Activated CD8-positive, alpha-beta T cell treated with anti-CD3 and anti-CD28 coated beads, Interleukin-2, amount 10 ng/mL, durations not matched to agents 7 days and 5 days (primary cell): ENCODE measurements around the gene GDPGP1. TPM values are rescaled to one million over a fixed set of nuclear protein-coding genes. Genes with fewer than 3 reads are reported as not detected.
"Not testable (repeated sequence)": the region's sequence is repeated elsewhere in the genome, so short reads cannot be mapped to it uniquely, and the experiment has no call there.

Experiments
- ATAC-seq: fragments of 150-1000 bp; cut with Tn5 transposase; one replicate; pipeline ENCODE4 v1.10.0; 2021; ENCODE audit warnings: moderate library complexity
- CTCF ChIA-PET: fragments of 350-600 bp; sonication (Branson Sonifier 250); formaldehyde crosslinking; loops from one replicate; lab custom pipeline; 2021; ENCODE audit warnings: antibody characterized with exemption; lab: Charles Lee
- POLR2A ChIA-PET: fragments of 350-600 bp; sonication (Branson Sonifier 250); formaldehyde crosslinking; loops from one replicate; lab custom pipeline; 2021; ENCODE audit warnings: antibody characterized with exemption; lab: Charles Lee
- DNase-seq: peaks from one replicate; pipeline ENCODE4 v3.0.0-alpha.2; 2020
- H3K27ac Mint-ChIP-seq: one replicate; pipeline ENCODE4 v1.8.0; 2021; ENCODE audit warnings: mild to moderate bottlenecking, mixed read lengths
- H3K27me3 Mint-ChIP-seq: one replicate; pipeline ENCODE4 v1.8.0; 2021; ENCODE audit warnings: low read depth, mixed read lengths
- H3K36me3 Mint-ChIP-seq: one replicate; pipeline ENCODE4 v1.8.0; 2021; ENCODE audit warnings: low read depth, mixed read lengths
- H3K4me1 Mint-ChIP-seq: one replicate; pipeline ENCODE4 v1.8.0; 2021; ENCODE audit warnings: low read depth, mixed read lengths
- H3K4me3 Mint-ChIP-seq: one replicate; pipeline ENCODE4 v1.8.0; 2021; ENCODE audit warnings: mild to moderate bottlenecking, mixed read lengths
- H3K9me3 Mint-ChIP-seq: one replicate; pipeline ENCODE4 v1.8.0; 2022; ENCODE audit warnings: mixed read lengths; ENCODE audit not compliant: insufficient read depth
- total RNA-seq, 2 experiments: library from RNA; stranded (reverse); gene quantifications; one replicate each; pipeline ENCODE4 v1.2.3, GENCODE V29; 2021

GDPGP1 gene
- total RNA-seq, 2 experiments from 2014 or later = 10.0 to 12.1 TPM

DNA sequence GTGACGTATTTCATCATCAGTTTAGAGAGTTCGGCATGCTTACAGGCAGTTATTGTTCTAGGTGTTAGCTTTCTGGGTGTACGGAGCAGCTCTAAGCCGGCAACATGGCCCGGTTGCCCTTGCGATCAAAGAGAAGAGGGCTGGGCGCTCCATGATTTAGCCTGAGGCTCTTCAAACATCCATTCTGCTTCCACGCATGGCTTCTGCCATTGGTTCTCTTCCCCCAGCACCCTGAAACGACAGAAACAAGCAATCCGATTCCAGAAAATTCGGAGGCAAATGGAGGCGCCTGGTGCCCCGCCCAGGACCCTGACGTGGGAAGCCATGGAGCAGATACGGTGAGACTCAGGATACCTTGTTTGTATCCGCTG lies 32.0 kb downstream of the GDPGP1 start:
- CTCF ChIA-PET = interaction anchor here (0.7 to 1.8 kb wide), 5 partner anchors 27 to 123 kb away, joined by 3 to 6 read pairs (median 3); partner anchors contain the start of genes CIB1 and GDPGP1
- Mint-ChIP-seq H3K4me1 (peaks cover 47% of the 10 kb centered on the region), H3K27me3 (no peaks in the 10 kb centered on the region), H3K27ac (peak overlapping the region; percentile 98), H3K36me3 (peaks cover 33% of the 10 kb centered on the region), H3K9me3 (no peaks in the 10 kb centered on the region), H3K4me3 (peak overlapping the region; percentile 96)
- POLR2A ChIA-PET = interaction anchor here (0.8 to 1.8 kb wide), 6 partner anchors 17 to 665 kb away, joined by 3 to 35 read pairs (median 4); partner anchors contain the start of genes CIB1, GDPGP1, IQGAP1 and TTLL13
- ATAC-seq (peak; percentile 43), DNase-seq (peak; percentile 69)

DNA sequence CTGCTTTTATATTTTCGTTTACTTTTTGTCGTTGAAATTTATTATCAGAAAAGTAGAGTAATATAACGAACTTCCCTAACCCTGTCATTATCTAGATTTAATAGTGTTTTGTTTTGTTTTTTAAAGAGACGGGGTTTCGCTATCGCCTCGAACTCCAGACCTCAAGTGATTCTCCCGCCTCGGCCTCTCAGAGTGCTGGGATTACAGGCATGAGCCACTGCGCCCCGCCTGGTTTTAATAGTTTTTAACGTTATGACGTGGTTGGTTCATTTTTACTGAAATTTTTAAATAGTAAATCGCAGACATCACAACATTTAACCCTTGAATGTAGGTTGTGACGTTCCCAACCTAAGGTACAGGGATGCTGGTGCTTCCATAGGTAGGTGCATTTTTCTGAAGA lies 32.5 kb downstream of the GDPGP1 start:
- Mint-ChIP-seq H3K4me3 (peak overlapping the region; percentile 96), H3K36me3 (peaks cover 37% of the 10 kb centered on the region), H3K27ac (peak overlapping the region; percentile 98), H3K9me3 (no peaks in the 10 kb centered on the region), H3K4me1 (peaks cover 51% of the 10 kb centered on the region), H3K27me3 (no peaks in the 10 kb centered on the region)
- DNase-seq (peak; percentile 39), ATAC-seq (no peak)
- ChIA-PET CTCF (interaction anchor here (1.2 to 1.8 kb wide), 3 partner anchors 27 to 124 kb away, joined by 3 to 6 read pairs (median 6); no protein-coding TSS in a partner anchor), POLR2A (interaction anchor here (1.2 to 1.8 kb wide), 3 partner anchors 17 to 121 kb away, joined by 5 to 35 read pairs (median 11); partner anchors contain the start of genes CIB1, GDPGP1, IQGAP1 and TTLL13)

DNA sequence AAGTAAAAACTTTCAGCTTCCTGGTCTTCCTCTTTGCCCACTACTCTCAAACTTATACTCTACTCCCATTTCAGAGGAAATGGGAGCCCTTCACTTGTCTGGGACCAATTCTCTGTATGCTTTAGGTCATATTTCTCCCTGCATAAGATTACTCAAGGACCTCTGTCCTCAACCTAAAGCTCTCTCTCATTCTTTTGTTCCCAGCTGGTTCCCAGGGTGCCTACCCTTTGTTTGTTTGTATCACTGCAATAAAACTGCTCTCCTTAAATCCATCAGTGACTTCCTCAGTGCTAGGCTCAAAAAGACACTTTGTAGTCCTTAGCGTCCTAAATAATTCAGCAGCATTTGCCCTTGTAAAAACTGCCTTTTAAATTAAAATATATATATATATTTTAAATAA lies 34.4 kb downstream of the GDPGP1 start:
- H3K36me3 Mint-ChIP-seq = peaks cover 50% of the 10 kb centered on the region
- ChIA-PET CTCF (interaction anchor here (1.2 to 1.6 kb wide), 3 partner anchors 24 to 125 kb away, joined by 3 to 8 read pairs (median 4); no protein-coding TSS in a partner anchor), POLR2A (interaction anchor here (0.6 to 1.2 kb wide), 2 partner anchors 34 to 192 kb away, joined by 3 to 4 read pairs; partner anchors contain the start of genes CIB1 and GDPGP1)
- no peak for DNase-seq
- peaks cover 58% of the 10 kb centered on the region for H3K4me1 Mint-ChIP-seq
- no peak for ATAC-seq
- H3K4me3 Mint-ChIP-seq = peak overlapping the region; percentile 49
- no peaks in the 10 kb centered on the region for H3K27me3 Mint-ChIP-seq
- no peaks in the 10 kb centered on the region for H3K9me3 Mint-ChIP-seq
- peak overlapping the region; percentile 18 for H3K27ac Mint-ChIP-seq

DNA sequence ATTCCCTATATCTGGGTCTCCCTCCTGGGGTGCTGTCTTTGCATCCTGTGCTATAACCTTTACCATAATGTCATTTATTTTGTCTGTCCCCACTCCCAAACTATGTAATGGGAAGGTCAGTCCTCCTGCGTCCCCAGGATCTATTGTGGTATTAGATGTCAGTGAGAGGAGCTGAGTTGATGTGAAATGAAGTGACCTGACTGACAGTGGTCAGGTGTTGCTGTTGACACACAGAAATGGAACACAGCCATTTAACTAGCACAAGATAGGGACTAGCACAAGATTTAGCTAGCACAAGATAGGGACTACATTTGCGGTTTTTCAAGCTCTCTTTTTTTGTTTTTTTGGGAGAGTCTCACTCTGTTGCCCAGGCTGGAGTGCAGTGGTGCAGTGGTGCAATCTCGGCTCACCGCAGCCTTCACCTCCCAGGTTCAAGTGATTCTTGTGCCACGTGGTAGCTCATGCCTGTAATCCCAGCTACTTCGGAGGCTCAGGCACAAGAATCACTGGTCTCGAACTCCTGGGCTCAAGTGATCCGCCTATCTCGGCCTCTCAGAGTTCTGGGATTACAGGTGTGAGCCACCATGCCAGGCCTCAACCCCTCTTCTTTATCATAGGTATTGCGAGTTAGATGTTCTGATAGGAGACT lies 36.6 kb downstream of the GDPGP1 start:
- H3K36me3 Mint-ChIP-seq = peaks cover 59% of the 10 kb centered on the region
- peak overlapping the region; percentile 1 for H3K27ac Mint-ChIP-seq
- CTCF ChIA-PET = interaction anchor here (1.4 to 1.8 kb wide), 2 partner anchors 16 to 31 kb away, joined by 5 to 7 read pairs; no protein-coding TSS in a partner anchor
- POLR2A ChIA-PET = no interaction called here
- no peaks in the 10 kb centered on the region for H3K9me3 Mint-ChIP-seq
- no peak for DNase-seq
- H3K4me1 Mint-ChIP-seq = peaks cover 43% of the 10 kb centered on the region
- ATAC-seq = no peak
- H3K27me3 Mint-ChIP-seq = no peaks in the 10 kb centered on the region
- H3K4me3 Mint-ChIP-seq = no peak overlapping the region

DNA sequence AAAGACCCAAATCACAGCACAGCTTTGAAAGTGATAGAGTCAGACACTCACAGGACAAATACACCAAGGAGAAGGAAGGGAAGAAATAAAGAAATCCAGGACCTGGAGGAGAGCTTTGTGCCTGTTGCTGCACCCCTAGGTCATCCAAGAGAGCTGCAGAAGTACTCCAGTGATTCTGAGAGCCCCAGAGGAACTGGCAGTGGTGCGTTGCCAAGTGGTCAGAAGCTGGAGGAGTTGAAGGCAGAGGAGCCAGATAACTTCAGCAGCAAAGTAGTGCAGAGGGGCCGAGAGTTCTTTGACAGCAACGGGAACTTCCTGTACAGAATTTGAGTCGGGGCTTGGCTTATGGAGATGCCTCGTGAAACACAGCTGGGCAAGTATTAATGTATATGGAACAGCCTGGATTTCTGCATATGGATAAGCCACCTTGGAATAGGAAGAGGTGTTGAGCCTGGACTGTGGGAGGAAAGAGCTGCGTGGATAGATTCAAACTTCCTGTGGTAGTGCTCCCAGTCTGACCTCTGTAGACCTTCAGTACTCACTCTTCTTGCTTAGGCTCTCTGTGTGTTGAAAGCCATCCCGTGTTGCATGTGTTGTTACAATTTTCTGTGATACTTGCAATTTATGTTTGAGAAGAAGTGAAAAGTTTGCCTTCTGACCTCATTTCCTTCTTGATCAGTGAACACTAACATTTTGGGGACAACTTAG lies 37.6 kb downstream of the GDPGP1 start:
- Mint-ChIP-seq H3K4me3 (no peak overlapping the region), H3K27ac (peak overlapping the region; percentile 39), H3K9me3 (no peaks in the 10 kb centered on the region), H3K4me1 (peaks cover 42% of the 10 kb centered on the region), H3K36me3 (peaks cover 61% of the 10 kb centered on the region), H3K27me3 (no peaks in the 10 kb centered on the region)
- ChIA-PET POLR2A (no interaction called here), CTCF (interaction anchor here (1.8 kb wide), 1 partner anchor 15 kb away, joined by 7 read pairs; no protein-coding TSS in a partner anchor)
- ATAC-seq (no peak), DNase-seq (no peak)

DNA sequence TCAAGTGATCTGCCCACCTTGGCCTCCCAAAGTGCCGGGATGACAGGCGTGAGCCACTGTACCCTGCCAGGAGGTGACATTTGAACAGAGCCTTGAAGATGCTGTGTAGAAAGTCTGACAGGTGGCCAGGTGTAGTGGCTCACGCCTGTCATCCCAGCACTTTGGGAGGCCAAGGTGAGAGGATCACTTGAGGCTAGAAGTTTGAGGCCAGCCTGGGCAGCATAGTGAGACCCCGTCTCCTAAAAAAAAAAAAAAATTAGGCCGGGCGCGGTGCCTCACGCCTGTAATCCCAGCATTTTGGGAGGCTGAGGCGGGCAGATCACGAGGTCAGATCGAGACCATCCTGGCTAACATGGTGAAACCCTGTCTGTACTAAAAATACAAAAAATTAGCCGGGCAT lies 44.5 kb downstream of the GDPGP1 start:
- CTCF ChIA-PET, POLR2A ChIA-PET, H3K27ac Mint-ChIP-seq, ATAC-seq, DNase-seq, H3K4me3 Mint-ChIP-seq, H3K9me3 Mint-ChIP-seq, H3K27me3 Mint-ChIP-seq, H3K4me1 Mint-ChIP-seq: not testable (repeated sequence)
- peaks cover 13% of the 10 kb centered on the region for H3K36me3 Mint-ChIP-seq

DNA sequence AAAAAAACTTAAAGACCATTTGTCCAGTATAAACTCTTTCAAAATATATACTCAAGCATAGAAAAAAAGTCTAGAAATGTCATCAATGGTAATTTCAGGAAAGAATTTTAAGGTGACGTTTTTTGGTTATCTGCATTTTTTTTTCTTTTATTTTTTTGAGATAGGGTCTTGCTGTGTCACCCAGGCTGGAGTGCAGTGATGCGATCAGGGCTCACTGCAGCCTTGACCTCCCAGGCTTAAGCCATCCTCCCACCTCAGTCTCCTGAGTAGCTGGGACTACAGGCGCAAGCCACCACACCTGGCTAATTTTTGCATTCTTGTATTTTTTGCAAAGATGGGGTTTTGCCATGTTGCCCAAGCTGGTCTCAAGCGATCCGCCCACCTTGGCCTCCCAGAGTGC lies 46.7 kb downstream of the GDPGP1 start:
- H3K4me3 Mint-ChIP-seq, POLR2A ChIA-PET, DNase-seq, H3K27me3 Mint-ChIP-seq, H3K9me3 Mint-ChIP-seq, ATAC-seq, H3K27ac Mint-ChIP-seq, H3K4me1 Mint-ChIP-seq, H3K36me3 Mint-ChIP-seq: not testable (repeated sequence)
- CTCF ChIA-PET = interaction anchor here (0.7 to 1.5 kb wide), 2 partner anchors 12 to 19 kb away, joined by 3 to 4 read pairs; no protein-coding TSS in a partner anchor

DNA sequence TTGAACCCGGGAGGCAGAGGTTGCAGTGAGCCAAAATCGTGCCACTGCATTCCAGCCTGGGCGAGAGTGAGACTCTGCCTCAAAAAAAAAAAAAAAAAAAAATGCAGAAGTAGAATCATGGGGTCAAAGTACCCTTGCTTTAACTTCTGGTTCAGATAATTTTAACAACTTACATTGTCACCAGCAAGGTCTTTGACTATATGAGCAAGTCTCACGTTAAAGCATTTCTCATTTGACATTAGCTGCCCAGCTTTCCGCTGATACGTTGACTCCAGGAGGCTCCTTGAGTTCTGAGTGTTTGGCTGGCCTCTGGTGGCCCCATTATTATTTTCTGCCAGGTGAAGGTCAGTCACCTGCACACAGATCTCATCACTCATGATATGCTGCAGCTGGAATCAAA lies 47.6 kb downstream of the GDPGP1 start:
- ATAC-seq, CTCF ChIA-PET, H3K36me3 Mint-ChIP-seq, DNase-seq, H3K27me3 Mint-ChIP-seq, H3K4me1 Mint-ChIP-seq, H3K27ac Mint-ChIP-seq, H3K9me3 Mint-ChIP-seq, POLR2A ChIA-PET, H3K4me3 Mint-ChIP-seq: not testable (repeated sequence)

DNA sequence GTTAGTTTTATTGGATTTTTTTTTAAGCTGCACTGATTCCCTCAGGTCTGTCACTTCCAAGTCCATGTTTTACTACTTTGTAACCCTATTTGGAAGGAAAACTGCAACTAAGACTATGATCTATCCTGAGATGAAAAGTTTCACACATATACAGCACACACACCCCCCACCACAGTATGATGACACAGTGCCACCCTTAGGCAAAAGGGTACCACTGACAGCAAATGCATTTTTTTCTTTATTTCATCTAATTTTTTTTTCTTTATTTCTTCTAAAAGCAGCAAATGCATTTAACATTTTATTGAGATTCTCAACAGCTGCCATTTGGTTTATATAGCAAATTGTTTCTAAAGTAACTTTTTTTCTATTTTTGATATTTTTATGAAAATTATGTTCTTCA lies 52.7 kb downstream of the GDPGP1 start:
- no peaks in the 10 kb centered on the region for H3K36me3 Mint-ChIP-seq
- no peaks in the 10 kb centered on the region for H3K27me3 Mint-ChIP-seq
- peaks cover 5% of the 10 kb centered on the region for H3K4me1 Mint-ChIP-seq
- no peaks in the 10 kb centered on the region for H3K9me3 Mint-ChIP-seq
- no peak overlapping the region for H3K4me3 Mint-ChIP-seq
- ATAC-seq = peak; percentile 78
- CTCF ChIA-PET = interaction anchor here (0.7 to 2.1 kb wide), 13 partner anchors 11 to 138 kb away, joined by 3 to 8 read pairs (median 3); no protein-coding TSS in a partner anchor
- peak; percentile 57 for DNase-seq
- H3K27ac Mint-ChIP-seq = no peak overlapping the region
- POLR2A ChIA-PET = no interaction called here

DNA sequence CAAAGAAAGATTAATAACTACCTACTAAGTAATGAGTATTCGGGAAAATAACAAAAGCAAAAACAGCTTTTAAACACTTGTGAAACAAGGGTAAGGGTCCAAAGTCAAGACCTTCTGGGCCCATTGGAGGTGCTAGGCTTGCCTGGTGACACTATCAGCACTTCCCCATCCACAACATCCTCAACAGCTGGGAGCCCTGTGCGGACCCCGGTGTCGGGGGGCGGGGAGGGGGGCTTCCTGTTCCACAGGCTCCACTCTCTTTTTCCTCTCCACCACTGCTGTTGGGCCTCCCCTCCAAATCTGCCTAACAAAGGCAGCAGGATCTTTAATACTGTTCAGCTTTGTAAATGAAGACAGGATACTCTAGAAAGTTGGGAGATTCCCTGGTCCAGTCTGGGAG lies 53.1 kb downstream of the GDPGP1 start:
- no peak for DNase-seq
- no peak for ATAC-seq
- H3K4me3 Mint-ChIP-seq = no peak overlapping the region
- H3K9me3 Mint-ChIP-seq = no peaks in the 10 kb centered on the region
- H3K4me1 Mint-ChIP-seq = peaks cover 7% of the 10 kb centered on the region
- no peaks in the 10 kb centered on the region for H3K27me3 Mint-ChIP-seq
- no peaks in the 10 kb centered on the region for H3K36me3 Mint-ChIP-seq
- no peak overlapping the region for H3K27ac Mint-ChIP-seq
- ChIA-PET CTCF (interaction anchor here (0.7 to 2.1 kb wide), 13 partner anchors 11 to 138 kb away, joined by 3 to 8 read pairs (median 3); no protein-coding TSS in a partner anchor), POLR2A (no interaction called here)

DNA sequence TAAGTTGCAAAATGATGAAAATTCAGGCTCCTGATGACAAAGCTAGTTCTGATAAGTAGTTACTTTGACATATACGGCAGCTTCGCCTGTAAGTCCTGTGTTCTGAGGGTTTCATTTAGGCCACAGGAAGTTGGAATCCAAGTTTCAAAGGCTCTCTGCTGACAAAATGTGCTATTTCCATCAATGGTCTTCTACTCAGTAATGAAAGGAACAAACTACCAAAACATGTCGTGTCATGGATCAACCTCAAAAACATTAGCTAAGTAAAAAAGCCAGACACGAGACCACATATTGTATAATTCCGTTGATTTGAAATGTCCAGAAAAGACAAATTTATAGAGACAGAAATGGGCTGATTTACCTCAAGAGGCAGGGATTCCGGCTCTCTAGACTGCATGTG lies 53.9 kb downstream of the GDPGP1 start:
- H3K4me1 Mint-ChIP-seq = peaks cover 8% of the 10 kb centered on the region
- no peak overlapping the region for H3K27ac Mint-ChIP-seq
- no peak for DNase-seq
- ChIA-PET CTCF (interaction anchor here (0.6 to 4.5 kb wide), 7 partner anchors 13 to 235 kb away, joined by 3 to 23 read pairs (median 3); no protein-coding TSS in a partner anchor), POLR2A (no interaction called here)
- no peak overlapping the region for H3K4me3 Mint-ChIP-seq
- H3K27me3 Mint-ChIP-seq = no peaks in the 10 kb centered on the region
- H3K36me3 Mint-ChIP-seq = no peaks in the 10 kb centered on the region
- H3K9me3 Mint-ChIP-seq = no peaks in the 10 kb centered on the region
- ATAC-seq = no peak
